ENCODE data around the gene ZBTB39. TPM values are rescaled to one million over a fixed set of nuclear protein-coding genes. Genes with fewer than 3 reads are reported as not detected.

ZBTB39 gene
- total and polyA plus RNA-seq, 2 experiments from 2014 or later: 1.8 to 6.4 TPM

DNA sequence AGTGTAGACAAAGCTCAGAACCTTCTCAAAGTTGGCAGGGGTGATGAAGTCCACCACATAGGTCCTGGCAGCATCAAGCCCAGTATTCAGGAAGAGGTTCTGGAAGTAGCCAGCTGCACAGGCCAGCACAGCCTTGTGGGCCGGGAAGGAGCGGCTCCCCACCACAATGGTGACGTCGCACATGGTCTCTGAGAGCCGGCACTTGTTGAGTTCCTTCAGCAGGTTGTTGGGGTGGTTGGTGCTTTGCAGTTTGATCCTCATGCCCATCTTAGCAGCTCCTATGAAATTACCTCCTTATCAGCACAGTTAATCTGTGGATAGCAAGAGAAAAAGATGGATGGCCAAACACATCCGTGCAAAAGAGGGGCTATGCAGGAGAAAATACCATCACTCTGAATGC is 1.7 kb downstream of the ZBTB39 start:
- WGBS (ENCODE audit: low lambda C conversion rate, missing lambda C conversion rate): 90% methylated on average over 6 of the region's 6 CpGs

DNA sequence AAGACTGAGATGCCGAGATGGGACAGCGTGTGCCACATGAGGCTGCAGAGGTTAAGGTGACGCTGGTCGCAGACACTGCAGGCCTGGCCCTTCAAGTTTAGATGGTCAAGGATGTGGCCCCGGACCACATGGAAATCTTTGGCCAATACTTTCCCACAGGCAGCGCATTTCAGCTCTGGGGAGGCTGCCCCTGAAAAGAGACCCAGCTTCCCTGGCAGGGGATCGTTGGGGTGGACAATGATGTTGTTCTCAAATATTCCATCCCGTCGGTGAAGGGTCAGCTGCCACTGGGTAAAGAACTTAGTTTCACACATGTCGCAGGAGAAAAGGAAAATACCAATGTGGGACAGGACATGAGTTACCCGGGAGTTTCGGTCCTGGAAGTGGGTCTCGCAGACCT is 3.0 kb downstream of the ZBTB39 start:
- Histone ChIP-seq H3K4me1 (ENCODE audit: insufficient read depth) (peaks cover 19% of the 10 kb centered on the region), H3K4me2 (no peak overlapping the region), H4K20me1 (ENCODE audit: insufficient read depth, poor library complexity, severe bottlenecking) (peaks cover 30% of the 10 kb centered on the region), H3K9me3 (ENCODE audit: low read depth) (no peaks in the 10 kb centered on the region), H3K79me2 (peaks cover 60% of the 10 kb centered on the region), H3K4me3 (no peak overlapping the region), H3K36me3 (replicated peaks; ENCODE audit: insufficient read depth, low read depth) (peaks cover 4% of the 10 kb centered on the region), H3K27ac (no peak overlapping the region), H2AFZ (no peak overlapping the region), H3K9me2 (replicated peaks; ENCODE audit: insufficient read depth) (no peaks in the 10 kb centered on the region), H3K27me3 (no peaks in the 10 kb centered on the region)
- no peak for DNase-seq (ENCODE audit: low spot score)
- 96% methylated on average over 13 of the region's 13 CpGs for WGBS (ENCODE audit: low lambda C conversion rate, missing lambda C conversion rate)
- TF ChIP-seq EZH2phosphoT487 (IDR thresholded peaks at IDR 0.05; ENCODE audit: low read depth, severe bottlenecking, unreplicated experiment) (no peak), EZH2 (IDR thresholded peaks at IDR 0.05; ENCODE audit: borderline replicate concordance) (no peak)
- TF ChIP-seq, protein P1, sequence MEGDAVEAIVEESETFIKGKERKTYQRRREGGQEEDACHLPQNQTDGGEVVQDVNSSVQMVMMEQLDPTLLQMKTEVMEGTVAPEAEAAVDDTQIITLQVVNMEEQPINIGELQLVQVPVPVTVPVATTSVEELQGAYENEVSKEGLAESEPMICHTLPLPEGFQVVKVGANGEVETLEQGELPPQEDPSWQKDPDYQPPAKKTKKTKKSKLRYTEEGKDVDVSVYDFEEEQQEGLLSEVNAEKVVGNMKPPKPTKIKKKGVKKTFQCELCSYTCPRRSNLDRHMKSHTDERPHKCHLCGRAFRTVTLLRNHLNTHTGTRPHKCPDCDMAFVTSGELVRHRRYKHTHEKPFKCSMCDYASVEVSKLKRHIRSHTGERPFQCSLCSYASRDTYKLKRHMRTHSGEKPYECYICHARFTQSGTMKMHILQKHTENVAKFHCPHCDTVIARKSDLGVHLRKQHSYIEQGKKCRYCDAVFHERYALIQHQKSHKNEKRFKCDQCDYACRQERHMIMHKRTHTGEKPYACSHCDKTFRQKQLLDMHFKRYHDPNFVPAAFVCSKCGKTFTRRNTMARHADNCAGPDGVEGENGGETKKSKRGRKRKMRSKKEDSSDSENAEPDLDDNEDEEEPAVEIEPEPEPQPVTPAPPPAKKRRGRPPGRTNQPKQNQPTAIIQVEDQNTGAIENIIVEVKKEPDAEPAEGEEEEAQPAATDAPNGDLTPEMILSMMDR (IDR thresholded peaks at IDR 0.05; ENCODE audit: poor library complexity): no peak

More for the DNA sequence above, 1.7 kb downstream of the ZBTB39 start:
- Histone ChIP-seq H3K4me2 (peak overlapping the region; percentile 96), H3K36me3 (replicated peaks; ENCODE audit: insufficient read depth, low read depth) (peaks cover 4% of the 10 kb centered on the region), H3K27me3 (no peaks in the 10 kb centered on the region), H4K20me1 (ENCODE audit: insufficient read depth, poor library complexity, severe bottlenecking) (peaks cover 22% of the 10 kb centered on the region), H3K4me1 (ENCODE audit: insufficient read depth) (peaks cover 24% of the 10 kb centered on the region), H3K9me2 (replicated peaks; ENCODE audit: insufficient read depth) (no peaks in the 10 kb centered on the region), H3K27ac (no peak overlapping the region), H3K79me2 (peaks cover 55% of the 10 kb centered on the region), H3K9me3 (ENCODE audit: low read depth) (no peaks in the 10 kb centered on the region), H3K4me3 (no peak overlapping the region), H2AFZ (no peak overlapping the region)
- DNase-seq (ENCODE audit: low spot score): no peak
- TF ChIP-seq EZH2 (IDR thresholded peaks at IDR 0.05; ENCODE audit: borderline replicate concordance) (no peak), EZH2phosphoT487 (IDR thresholded peaks at IDR 0.05; ENCODE audit: low read depth, severe bottlenecking, unreplicated experiment) (no peak)
- TF ChIP-seq, protein P1 (IDR thresholded peaks at IDR 0.05; ENCODE audit: poor library complexity): no peak

DNA sequence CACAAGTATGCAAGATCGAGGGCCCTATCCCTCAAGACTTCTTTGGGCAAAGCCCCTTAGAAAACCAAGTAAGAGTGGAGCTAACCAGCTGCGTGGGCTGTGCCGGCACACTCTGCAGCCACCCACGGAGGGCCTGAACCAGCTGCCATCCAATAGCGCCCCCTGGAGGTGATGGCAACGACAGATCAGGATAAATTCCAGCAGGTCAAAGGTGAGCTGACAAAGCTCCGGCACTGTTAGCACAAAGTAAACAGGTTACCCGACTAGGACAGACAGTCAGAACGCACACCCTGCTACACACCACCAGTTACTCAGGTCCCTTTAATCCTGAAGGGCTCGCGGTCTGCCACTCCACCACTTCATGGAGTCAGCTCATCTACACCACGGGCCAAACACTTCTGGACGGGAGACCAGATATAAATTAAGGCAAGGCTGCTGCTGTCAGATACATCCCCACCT is 4.9 kb downstream of the ZBTB39 start:
- Histone ChIP-seq H3K79me2 (peaks cover 60% of the 10 kb centered on the region), H3K4me3 (no peak overlapping the region), H3K9me3 (ENCODE audit: low read depth) (no peaks in the 10 kb centered on the region), H3K4me1 (ENCODE audit: insufficient read depth) (peaks cover 14% of the 10 kb centered on the region), H3K4me2 (peak overlapping the region; percentile 54), H4K20me1 (ENCODE audit: insufficient read depth, poor library complexity, severe bottlenecking) (peaks cover 30% of the 10 kb centered on the region), H3K36me3 (replicated peaks; ENCODE audit: insufficient read depth, low read depth) (peaks cover 4% of the 10 kb centered on the region), H3K27me3 (no peaks in the 10 kb centered on the region), H3K9me2 (replicated peaks; ENCODE audit: insufficient read depth) (no peaks in the 10 kb centered on the region), H2AFZ (no peak overlapping the region), H3K27ac (no peak overlapping the region)
- no peak for TF ChIP-seq EZH2phosphoT487 (IDR thresholded peaks at IDR 0.05; ENCODE audit: low read depth, severe bottlenecking, unreplicated experiment)
- TF ChIP-seq, protein P1 (IDR thresholded peaks at IDR 0.05; ENCODE audit: poor library complexity): peak; percentile 77
- DNase-seq (ENCODE audit: low spot score): peak; percentile 87
- WGBS (ENCODE audit: low lambda C conversion rate, missing lambda C conversion rate): 37% methylated on average over 13 of the region's 13 CpGs

DNA sequence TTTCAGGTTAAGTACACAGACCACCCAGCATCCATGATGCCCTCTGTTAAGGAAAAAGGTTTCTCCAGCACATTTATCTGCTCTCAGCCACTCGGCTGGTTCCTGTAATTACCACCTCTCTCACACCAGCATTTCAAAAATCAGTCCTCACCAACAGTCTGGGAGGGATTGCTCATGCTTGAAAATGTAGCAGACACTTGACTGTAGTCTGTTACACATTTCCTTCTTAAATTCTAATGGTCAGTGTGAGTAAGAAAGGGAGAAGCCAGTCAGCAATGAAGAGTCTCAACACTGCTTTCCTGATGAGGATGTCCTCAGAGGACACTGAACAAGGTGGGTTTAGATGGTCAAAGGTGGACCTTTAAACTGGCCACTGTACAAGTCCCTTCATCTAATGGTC is 6.0 kb downstream of the ZBTB39 start:
- 57% methylated on average over 1 of the region's 1 CpG for WGBS (ENCODE audit: low lambda C conversion rate, missing lambda C conversion rate)
- H3K79me2 ChIP-seq: peaks cover 54% of the 10 kb centered on the region
- no peak overlapping the region for H3K27ac ChIP-seq
- H3K36me3 ChIP-seq (replicated peaks; ENCODE audit: insufficient read depth, low read depth): peaks cover 4% of the 10 kb centered on the region
- H3K9me3 ChIP-seq (ENCODE audit: low read depth): no peaks in the 10 kb centered on the region
- H3K4me1 ChIP-seq (ENCODE audit: insufficient read depth): peaks cover 13% of the 10 kb centered on the region
- DNase-seq (ENCODE audit: low spot score): no peak
- H2AFZ ChIP-seq: no peak overlapping the region
- no peak overlapping the region for H3K4me2 ChIP-seq
- H4K20me1 ChIP-seq (ENCODE audit: insufficient read depth, poor library complexity, severe bottlenecking): peaks cover 30% of the 10 kb centered on the region
- no peak for TF ChIP-seq EZH2 (IDR thresholded peaks at IDR 0.05; ENCODE audit: borderline replicate concordance)
- no peak for TF ChIP-seq EZH2phosphoT487 (IDR thresholded peaks at IDR 0.05; ENCODE audit: low read depth, severe bottlenecking, unreplicated experiment)
- TF ChIP-seq, protein P1 (IDR thresholded peaks at IDR 0.05; ENCODE audit: poor library complexity): no peak
- H3K27me3 ChIP-seq: no peaks in the 10 kb centered on the region
- H3K9me2 ChIP-seq (replicated peaks; ENCODE audit: insufficient read depth): no peaks in the 10 kb centered on the region
- no peak overlapping the region for H3K4me3 ChIP-seq
